ENCODE measurements around the gene NEK1.
"Not testable (repeated sequence)": the region's sequence is repeated elsewhere in the genome, so short reads cannot be mapped to it uniquely, and the experiment has no call there.

The NEK1 gene

GRCh38 chr4:169594560-169595195 lies 17.7 kb downstream of the NEK1 start:
- no peak for DNase-seq

- no peak for DNase-seq
Observed at GRCh38 chr4:169593050-169593560, 19.3 kb downstream of the NEK1 start.

- DNase-seq: no peak
Observed at GRCh38 chr4:169583563-169583962, 28.8 kb downstream of the NEK1 start.

- no peak for DNase-seq
Observed at GRCh38 chr4:169582706-169583105, 29.7 kb downstream of the NEK1 start.

- DNase-seq: no peak
Observed at GRCh38 chr4:169582203-169582602, 30.2 kb downstream of the NEK1 start.

GRCh38 chr4:169573889-169574288 lies 38.5 kb downstream of the NEK1 start:
- no peak for DNase-seq

- DNase-seq: no peak
Observed at GRCh38 chr4:169571435-169571834, 40.9 kb downstream of the NEK1 start.

GRCh38 chr4:169571012-169571411 lies 41.4 kb downstream of the NEK1 start:
- DNase-seq: not testable (repeated sequence)

GRCh38 chr4:169570266-169570665 lies 42.1 kb downstream of the NEK1 start:
- not testable (repeated sequence) for DNase-seq

GRCh38 chr4:169569188-169569587 lies 43.2 kb downstream of the NEK1 start:
- not testable (repeated sequence) for DNase-seq

GRCh38 chr4:169567916-169568315 lies 44.5 kb downstream of the NEK1 start:
- no peak for DNase-seq

GRCh38 chr4:169566021-169566818 lies 46.2 kb downstream of the NEK1 start:
- DNase-seq: no peak

GRCh38 chr4:169565606-169566005 lies 46.8 kb downstream of the NEK1 start:
- DNase-seq: no peak

- no peak for DNase-seq
Observed at GRCh38 chr4:169557061-169557636, 55.2 kb downstream of the NEK1 start.

GRCh38 chr4:169546548-169546947 lies 65.8 kb downstream of the NEK1 start:
- not testable (repeated sequence) for DNase-seq

- no peak for DNase-seq
Observed at GRCh38 chr4:169540774-169541173, 71.6 kb downstream of the NEK1 start.

GRCh38 chr4:169530048-169530447 lies 82.3 kb downstream of the NEK1 start:
- no peak for DNase-seq

- DNase-seq: no peak
Observed at GRCh38 chr4:169523796-169524195, 88.6 kb downstream of the NEK1 start.

GRCh38 chr4:169510617-169511016 lies 101.8 kb downstream of the NEK1 start:
- DNase-seq: no peak

- DNase-seq: no peak
Observed at GRCh38 chr4:169506903-169507302, 105.5 kb downstream of the NEK1 start.

GRCh38 chr4:169499907-169500306 lies 112.5 kb downstream of the NEK1 start:
- DNase-seq: not testable (repeated sequence)

GRCh38 chr4:169494234-169494633 lies 118.1 kb downstream of the NEK1 start:
- not testable (repeated sequence) for DNase-seq

GRCh38 chr4:169493164-169493524 lies 119.2 kb downstream of the NEK1 start:
- DNase-seq: no peak

Data from NCI-H2107 (cell line).